ENCODE measurements around the gene CHAF1A. TPM values are rescaled to one million over a fixed set of nuclear protein-coding genes. Genes with fewer than 3 reads are reported as not detected.

CHAF1A gene
- total RNA-seq, 1 experiment from 2014 or later: 30.0 TPM

GRCh38 chr19:4390017-4390566, 12.3 kb upstream of the CHAF1A start:
- Histone ChIP-seq H3K9me2 (ENCODE audit: insufficient read depth) (no peaks in the 10 kb centered on the region), H3K4me2 (no peak overlapping the region), H2AFZ (no peak overlapping the region), H3K9me3 (ENCODE audit: insufficient read depth, low read depth) (no peaks in the 10 kb centered on the region), H3K4me3 (no peak overlapping the region), H4K20me1 (ENCODE audit: insufficient read depth) (peaks cover 16% of the 10 kb centered on the region), H3K4me1 (replicated peaks; ENCODE audit: insufficient read depth) (peaks cover 16% of the 10 kb centered on the region), H3K36me3 (ENCODE audit: low read depth) (no peaks in the 10 kb centered on the region), H3F3A (ENCODE audit: insufficient read depth, low read depth) (peaks cover 15% of the 10 kb centered on the region; the same call in 1 of the 2 replicates), H3K27ac (no peak overlapping the region), H3K27me3 (ENCODE audit: insufficient read depth, low read depth) (no peaks in the 10 kb centered on the region), H3K79me2 (ENCODE audit: low read depth) (peaks cover 18% of the 10 kb centered on the region)
- intact Hi-C loops (cut with micrococcal nuclease; ENCODE audit: unreplicated experiment): no loop called here
- ChIA-PET POLR2A (ENCODE audit: unreplicated experiment) (interaction anchor here (0.5 kb wide), 1 partner anchor 89 kb away, joined by 3 read pairs; no protein-coding TSS in a partner anchor), CTCF (no interaction called here)
- DNase-seq: no peak
- TF ChIP-seq CTCF (conservative IDR thresholded peaks at IDR 0.05) (no peak), EZH2 (IDR thresholded peaks at IDR 0.05; ENCODE audit: low read depth) (no peak)
- no TSS peak for BruUV-seq (replicated peaks)

DNA sequence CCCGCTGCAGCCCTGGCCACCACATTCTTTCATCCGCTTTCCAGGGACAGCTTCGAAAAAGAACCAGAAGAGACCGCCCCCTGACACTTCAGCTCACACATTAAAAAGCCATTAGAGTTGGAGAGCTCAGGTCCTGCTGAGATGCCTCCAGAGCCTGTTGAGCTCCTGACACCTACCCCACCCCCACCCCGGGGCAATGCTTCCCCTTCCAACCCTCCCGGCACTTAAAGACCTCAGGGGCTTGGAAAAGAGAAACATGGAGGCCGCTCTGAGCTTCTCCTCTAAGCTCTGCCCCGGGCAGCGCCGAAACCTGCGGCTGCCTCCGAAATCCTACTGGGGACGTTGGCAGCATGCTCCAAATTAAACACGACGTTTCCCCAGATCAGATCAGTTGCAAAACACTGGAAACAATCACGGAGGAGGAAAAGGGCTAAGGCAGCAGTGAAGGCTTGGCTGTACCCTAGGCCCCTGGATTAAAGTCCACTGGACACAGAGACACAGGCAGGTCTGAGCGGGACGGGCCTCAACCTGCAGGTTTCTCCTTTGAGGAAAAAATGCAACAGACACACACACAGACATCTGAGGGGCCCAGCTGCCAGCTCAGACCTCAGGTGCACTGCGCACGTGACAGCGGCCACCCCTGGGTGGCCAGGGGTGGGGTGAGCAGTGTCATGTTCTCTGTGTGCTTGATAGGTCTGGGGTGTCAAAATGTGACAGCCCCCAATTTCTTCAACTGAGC, 11.7 kb upstream of the CHAF1A start:
- intact Hi-C loops (cut with micrococcal nuclease; ENCODE audit: unreplicated experiment): no loop called here
- Histone ChIP-seq H3F3A (ENCODE audit: insufficient read depth, low read depth) (peaks cover 15% of the 10 kb centered on the region; the same call in 1 of the 2 replicates), H3K4me1 (replicated peaks; ENCODE audit: insufficient read depth) (peaks cover 16% of the 10 kb centered on the region), H3K36me3 (ENCODE audit: low read depth) (no peaks in the 10 kb centered on the region), H3K9me2 (ENCODE audit: insufficient read depth) (no peaks in the 10 kb centered on the region), H3K4me2 (no peak overlapping the region), H3K9me3 (ENCODE audit: insufficient read depth, low read depth) (no peaks in the 10 kb centered on the region), H3K27ac (no peak overlapping the region), H3K4me3 (no peak overlapping the region), H2AFZ (no peak overlapping the region), H4K20me1 (ENCODE audit: insufficient read depth) (peaks cover 16% of the 10 kb centered on the region), H3K79me2 (ENCODE audit: low read depth) (peaks cover 24% of the 10 kb centered on the region), H3K27me3 (ENCODE audit: insufficient read depth, low read depth) (no peaks in the 10 kb centered on the region)
- ChIA-PET CTCF (no interaction called here), POLR2A (ENCODE audit: unreplicated experiment) (interaction anchor here (0.5 kb wide), 1 partner anchor 89 kb away, joined by 3 read pairs; no protein-coding TSS in a partner anchor)
- BruUV-seq (replicated peaks): no TSS peak
- DNase-seq: no peak
- no peak for TF ChIP-seq CTCF (conservative IDR thresholded peaks at IDR 0.05)
- TF ChIP-seq EZH2 (IDR thresholded peaks at IDR 0.05; ENCODE audit: low read depth): no peak

DNA sequence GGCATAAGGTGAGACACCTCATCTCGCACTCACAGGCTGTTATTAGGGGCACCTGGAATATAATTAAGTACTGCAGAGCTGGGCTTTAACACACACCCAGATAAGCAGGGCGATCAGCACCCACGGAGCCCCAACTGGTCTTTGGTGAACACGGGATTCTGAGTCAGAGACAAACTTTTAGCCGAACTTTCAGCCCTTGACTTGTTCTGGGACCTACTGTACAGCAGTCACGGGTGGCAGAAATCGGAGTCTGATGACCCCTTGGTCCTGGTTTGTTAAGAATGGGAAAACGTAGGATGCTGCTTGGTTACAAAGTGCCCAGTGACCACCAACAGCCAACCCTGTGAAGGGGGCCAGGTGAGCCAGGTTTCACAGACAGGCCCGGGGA, 11.1 kb upstream of the CHAF1A start:
- POLR2A ChIA-PET (ENCODE audit: unreplicated experiment): no interaction called here
- CTCF ChIA-PET: no interaction called here
- Histone ChIP-seq H3F3A (ENCODE audit: insufficient read depth, low read depth) (peaks cover 15% of the 10 kb centered on the region; the same call in 1 of the 2 replicates), H3K9me3 (ENCODE audit: insufficient read depth, low read depth) (no peaks in the 10 kb centered on the region), H2AFZ (no peak overlapping the region), H3K36me3 (ENCODE audit: low read depth) (no peaks in the 10 kb centered on the region), H3K4me1 (replicated peaks; ENCODE audit: insufficient read depth) (peaks cover 16% of the 10 kb centered on the region), H3K27ac (no peak overlapping the region), H4K20me1 (ENCODE audit: insufficient read depth) (peaks cover 16% of the 10 kb centered on the region), H3K4me3 (no peak overlapping the region), H3K27me3 (ENCODE audit: insufficient read depth, low read depth) (no peaks in the 10 kb centered on the region), H3K4me2 (no peak overlapping the region), H3K79me2 (ENCODE audit: low read depth) (peaks cover 24% of the 10 kb centered on the region), H3K9me2 (ENCODE audit: insufficient read depth) (no peaks in the 10 kb centered on the region)
- no TSS peak for BruUV-seq (replicated peaks)
- intact Hi-C loops (cut with micrococcal nuclease; ENCODE audit: unreplicated experiment): no loop called here
- TF ChIP-seq CTCF (conservative IDR thresholded peaks at IDR 0.05) (no peak), EZH2 (IDR thresholded peaks at IDR 0.05; ENCODE audit: low read depth) (no peak)
- no peak for DNase-seq

All from PC-9 (cell line).